Measurements from ENCODE around the gene RXFP3. TPM values are rescaled to one million over a fixed set of nuclear protein-coding genes. Genes with fewer than 3 reads are reported as not detected.

Gene RXFP3
- polyA plus RNA-seq, 1 donor (not counting 4 experiments of a cell fraction or from before 2014, with no cell fraction given), result not detected

DNA sequence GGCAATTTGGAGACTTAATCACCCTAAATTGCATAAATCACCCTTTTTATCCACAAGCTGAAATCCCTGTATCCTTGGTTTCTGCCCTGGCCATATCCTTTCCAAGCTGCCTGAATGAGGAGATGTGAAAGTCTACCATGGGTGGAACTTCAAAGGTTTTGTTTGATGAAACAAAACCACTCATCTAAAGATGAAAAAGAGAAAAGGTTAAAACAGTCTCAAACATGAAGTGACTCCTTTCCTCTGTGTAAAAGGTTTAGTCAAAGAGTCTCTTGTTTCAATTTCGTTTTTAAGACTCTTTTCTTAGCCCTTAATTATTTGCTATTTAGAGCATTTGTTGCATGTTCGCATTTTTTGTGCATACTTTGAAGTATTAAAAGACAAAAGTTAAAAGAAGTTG is 37.1 kb downstream of the RXFP3 start:
- no peak overlapping the region for H3K4me3 ChIP-seq (ENCODE audit: control insufficient read depth in 2 of 3, extremely low read depth in 1 of 3, insufficient read depth in 2 of 3, low read depth in 1 of 3, low read length in 3 of 3)
- no peaks in the 10 kb centered on the region for H3K79me2 ChIP-seq (ENCODE audit: control insufficient read depth, insufficient read depth, low read length)
- no peak overlapping the region for H3K9ac ChIP-seq (ENCODE audit: control insufficient read depth, extremely low read depth, insufficient read depth, low read length)
- DNase-seq (ENCODE audit: low read depth, low spot score) (no peak), FAIRE-seq (no peak)
- no peak overlapping the region for H3K4me2 ChIP-seq (ENCODE audit: control insufficient read depth, extremely low read depth, insufficient read depth, low read depth, low read length)
- peaks cover 11% of the 10 kb centered on the region for H3K27me3 ChIP-seq (ENCODE audit: control insufficient read depth, extremely low read depth, insufficient read depth, low read length)
- H3K9me1 ChIP-seq (ENCODE audit: control insufficient read depth, extremely low read depth, insufficient read depth, low read length), result no peaks in the 10 kb centered on the region
- no peaks in the 10 kb centered on the region for H3K9me3 ChIP-seq (ENCODE audit: control insufficient read depth, low read depth, low read length)
- no peak overlapping the region for H2AFZ ChIP-seq (ENCODE audit: control insufficient read depth, low read length)
- H3K27ac ChIP-seq (ENCODE audit: control insufficient read depth, insufficient read depth, low read length), result no peak overlapping the region
- no peaks in the 10 kb centered on the region for H3K36me3 ChIP-seq (ENCODE audit: control insufficient read depth in 2 of 2, extremely low read depth in 1 of 2, insufficient read depth in 2 of 2, low read length in 2 of 2)
- H3K4me1 ChIP-seq (ENCODE audit: control insufficient read depth, extremely low read depth, insufficient read depth, low read length), result no peaks in the 10 kb centered on the region
- H4K20me1 ChIP-seq (ENCODE audit: control insufficient read depth, extremely low read depth, insufficient read depth, low read length), result no peaks in the 10 kb centered on the region
- dilution Hi-C loops (cut with MboI; ENCODE audit: extremely low pct_ligation_motif_present, low sequenced_read_pairs), result no loop called here
- TF ChIP-seq EZH2 (IDR thresholded peaks at IDR 0.05; ENCODE audit: low read length), result no peak
- TF ChIP-seq, protein P1, sequence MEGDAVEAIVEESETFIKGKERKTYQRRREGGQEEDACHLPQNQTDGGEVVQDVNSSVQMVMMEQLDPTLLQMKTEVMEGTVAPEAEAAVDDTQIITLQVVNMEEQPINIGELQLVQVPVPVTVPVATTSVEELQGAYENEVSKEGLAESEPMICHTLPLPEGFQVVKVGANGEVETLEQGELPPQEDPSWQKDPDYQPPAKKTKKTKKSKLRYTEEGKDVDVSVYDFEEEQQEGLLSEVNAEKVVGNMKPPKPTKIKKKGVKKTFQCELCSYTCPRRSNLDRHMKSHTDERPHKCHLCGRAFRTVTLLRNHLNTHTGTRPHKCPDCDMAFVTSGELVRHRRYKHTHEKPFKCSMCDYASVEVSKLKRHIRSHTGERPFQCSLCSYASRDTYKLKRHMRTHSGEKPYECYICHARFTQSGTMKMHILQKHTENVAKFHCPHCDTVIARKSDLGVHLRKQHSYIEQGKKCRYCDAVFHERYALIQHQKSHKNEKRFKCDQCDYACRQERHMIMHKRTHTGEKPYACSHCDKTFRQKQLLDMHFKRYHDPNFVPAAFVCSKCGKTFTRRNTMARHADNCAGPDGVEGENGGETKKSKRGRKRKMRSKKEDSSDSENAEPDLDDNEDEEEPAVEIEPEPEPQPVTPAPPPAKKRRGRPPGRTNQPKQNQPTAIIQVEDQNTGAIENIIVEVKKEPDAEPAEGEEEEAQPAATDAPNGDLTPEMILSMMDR (optimal IDR thresholded peaks at IDR 0.05 in 1 of 3, IDR thresholded peaks at IDR 0.05 in 1 of 3, conservative IDR thresholded peaks at IDR 0.05 in 1 of 3; ENCODE audit: extremely low read depth in 1 of 3, insufficient read depth in 2 of 3, low read length in 3 of 3), result no peak

DNA sequence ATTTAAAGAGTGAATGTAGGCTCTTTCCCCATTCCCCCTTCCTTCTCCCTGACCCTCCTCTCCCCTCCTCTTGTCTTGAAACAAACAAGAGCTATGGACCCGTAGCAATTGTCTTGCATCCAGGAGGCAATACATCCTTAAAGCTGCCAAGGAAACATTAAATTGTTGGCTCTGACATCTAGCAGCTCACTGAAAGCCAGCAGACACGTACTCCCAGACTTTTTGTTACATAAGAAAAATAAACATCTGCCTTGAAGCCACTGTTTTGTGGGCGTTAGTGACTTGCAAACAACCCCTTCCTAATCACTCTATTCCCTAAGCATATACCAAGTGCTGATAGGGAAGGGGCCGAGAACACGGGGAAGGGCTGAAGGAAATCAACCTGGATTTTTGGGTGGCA is 39.7 kb downstream of the RXFP3 start:
- no peak overlapping the region for H3K4me2 ChIP-seq (ENCODE audit: control insufficient read depth, extremely low read depth, insufficient read depth, low read depth, low read length)

More for the DNA sequence above, 39.7 kb downstream of the RXFP3 start:
- Histone ChIP-seq H3K27ac (ENCODE audit: control insufficient read depth, insufficient read depth, low read length) (no peak overlapping the region), H3K36me3 (ENCODE audit: control insufficient read depth in 2 of 2, extremely low read depth in 1 of 2, insufficient read depth in 2 of 2, low read length in 2 of 2) (no peaks in the 10 kb centered on the region), H4K20me1 (ENCODE audit: control insufficient read depth, extremely low read depth, insufficient read depth, low read length) (no peaks in the 10 kb centered on the region), H3K9me3 (ENCODE audit: control insufficient read depth, low read depth, low read length) (no peaks in the 10 kb centered on the region), H3K4me1 (ENCODE audit: control insufficient read depth, extremely low read depth, insufficient read depth, low read length) (no peaks in the 10 kb centered on the region), H2AFZ (ENCODE audit: control insufficient read depth, low read length) (no peak overlapping the region), H3K4me3 (ENCODE audit: control insufficient read depth in 2 of 3, extremely low read depth in 1 of 3, insufficient read depth in 2 of 3, low read depth in 1 of 3, low read length in 3 of 3) (no peak overlapping the region), H3K9me1 (ENCODE audit: control insufficient read depth, extremely low read depth, insufficient read depth, low read length) (no peaks in the 10 kb centered on the region), H3K79me2 (ENCODE audit: control insufficient read depth, insufficient read depth, low read length) (no peaks in the 10 kb centered on the region), H3K9ac (ENCODE audit: control insufficient read depth, extremely low read depth, insufficient read depth, low read length) (no peak overlapping the region), H3K27me3 (ENCODE audit: control insufficient read depth, extremely low read depth, insufficient read depth, low read length) (peaks cover 11% of the 10 kb centered on the region)
- dilution Hi-C loops (cut with MboI; ENCODE audit: extremely low pct_ligation_motif_present, low sequenced_read_pairs), result no loop called here
- TF ChIP-seq, protein P1 (optimal IDR thresholded peaks at IDR 0.05 in 1 of 3, IDR thresholded peaks at IDR 0.05 in 1 of 3, conservative IDR thresholded peaks at IDR 0.05 in 1 of 3; ENCODE audit: extremely low read depth in 1 of 3, insufficient read depth in 2 of 3, low read length in 3 of 3), result no peak
- no peak for TF ChIP-seq EZH2 (IDR thresholded peaks at IDR 0.05; ENCODE audit: low read length)
- DNase-seq (ENCODE audit: low read depth, low spot score), result no peak
- FAIRE-seq, result no peak

Data from keratinocyte (primary cell).